Measurements from ENCODE around the gene COL5A1.

COL5A1 gene

DNA sequence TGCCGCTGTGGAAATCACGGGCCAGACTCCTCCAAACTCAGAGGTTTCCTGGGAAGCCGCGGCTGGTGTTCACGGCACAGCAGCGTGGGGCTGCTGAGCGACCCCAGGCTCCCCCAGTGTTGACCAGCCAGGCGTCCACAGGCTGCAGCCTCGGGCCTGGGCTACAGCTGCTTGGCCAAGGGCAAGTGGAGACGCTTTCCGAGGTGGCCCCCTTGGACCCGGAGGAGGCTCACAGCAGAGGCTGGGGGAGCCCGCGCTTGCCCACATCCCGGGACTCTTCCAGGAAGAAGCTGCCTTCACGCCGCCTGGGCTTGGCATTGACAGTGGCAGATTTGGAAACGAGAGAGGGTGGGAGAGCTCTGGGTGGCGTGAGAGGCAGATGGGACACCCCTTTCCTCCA, 186.0 kb downstream of the COL5A1 start:
- DNase-seq = no peak

DNA sequence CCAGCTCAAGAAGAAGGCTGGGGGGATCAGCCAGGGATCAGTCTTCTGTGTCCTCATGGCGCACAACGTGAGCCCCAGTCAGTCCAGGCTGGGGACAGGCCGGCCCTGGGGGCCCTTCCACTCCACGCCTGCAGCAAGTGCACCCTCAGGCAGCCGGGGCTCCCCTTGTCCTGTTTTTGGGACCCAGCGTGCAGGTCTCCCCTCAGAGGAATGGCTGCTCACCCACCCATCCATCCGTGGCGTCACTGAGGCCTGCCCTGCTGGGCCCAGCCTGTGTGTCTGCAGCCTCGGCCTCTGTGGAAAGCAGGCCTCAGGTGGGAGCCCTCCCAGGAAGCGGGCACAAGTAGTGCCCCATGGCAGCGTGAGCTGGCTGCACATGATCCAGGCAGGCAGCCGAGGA, 186.4 kb downstream of the COL5A1 start:
- no peak for DNase-seq

DNA sequence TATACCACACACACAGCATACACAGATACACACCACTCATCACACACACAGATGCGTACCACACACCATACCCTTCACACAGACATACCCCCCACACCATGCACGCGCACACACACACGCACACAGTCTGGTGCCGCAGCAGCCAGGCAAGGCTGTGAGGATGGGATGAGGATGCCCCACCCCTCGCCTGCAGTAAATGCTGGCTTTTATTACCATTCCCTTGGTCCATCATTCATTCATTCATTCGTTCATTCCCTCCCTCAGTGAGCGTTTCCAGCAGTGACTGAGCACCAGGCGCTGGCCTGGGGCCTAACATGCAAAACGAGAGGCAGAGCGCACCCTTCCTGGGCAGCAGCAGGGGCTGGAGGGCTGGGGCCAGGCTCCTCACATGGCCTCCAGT, 187.3 kb downstream of the COL5A1 start:
- no peak for DNase-seq

DNA sequence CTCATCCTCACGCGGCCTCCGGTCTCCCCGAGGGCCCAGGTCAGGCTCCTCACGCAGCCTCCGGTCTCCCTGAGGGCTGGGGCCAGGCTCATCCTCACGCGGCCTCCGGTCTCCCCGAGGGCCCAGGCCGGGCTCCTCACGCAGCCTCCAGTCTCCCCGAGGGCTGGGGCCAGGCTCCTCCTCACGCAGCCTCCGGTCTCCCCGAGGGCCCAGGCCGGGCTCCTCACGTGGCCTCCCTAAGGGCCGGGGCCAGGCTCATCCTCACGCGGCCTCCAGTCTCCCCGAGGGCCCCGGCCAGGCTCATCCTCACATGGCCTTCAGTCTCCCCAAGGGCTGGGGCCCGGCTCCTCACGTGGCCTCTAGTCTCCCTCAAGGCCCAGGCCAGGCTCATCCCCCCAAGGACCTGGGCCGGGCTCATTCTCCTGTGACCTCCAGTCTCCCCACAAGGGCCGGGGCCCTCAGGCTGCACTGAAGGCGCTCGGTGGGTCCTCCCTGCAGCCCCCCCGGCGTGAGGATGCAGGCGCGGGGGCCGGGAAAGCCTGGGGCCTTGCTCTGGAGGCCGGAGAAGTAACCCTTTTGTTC, 187.8 kb downstream of the COL5A1 start:
- DNase-seq = no peak

DNA sequence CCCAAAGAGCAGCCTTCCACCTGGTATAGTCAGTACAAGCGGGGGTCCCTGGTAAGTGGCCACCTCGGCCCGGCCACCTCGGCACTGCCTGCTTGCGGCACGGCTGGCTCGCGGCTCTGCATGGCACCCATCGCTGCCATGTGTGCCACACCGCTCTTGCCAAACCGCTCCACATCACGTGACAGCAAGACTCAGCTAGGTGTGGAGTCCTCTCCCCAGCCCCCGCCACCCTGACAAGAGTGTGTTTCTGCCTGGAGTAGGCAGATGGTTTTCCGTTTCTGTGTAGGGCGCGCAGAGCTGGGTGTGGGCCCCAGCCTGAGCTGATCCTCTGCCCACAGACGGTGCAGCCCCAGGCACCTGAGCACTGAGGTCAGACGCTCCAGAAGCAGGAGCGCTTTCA, 188.5 kb downstream of the COL5A1 start:
- no peak for DNase-seq

DNA sequence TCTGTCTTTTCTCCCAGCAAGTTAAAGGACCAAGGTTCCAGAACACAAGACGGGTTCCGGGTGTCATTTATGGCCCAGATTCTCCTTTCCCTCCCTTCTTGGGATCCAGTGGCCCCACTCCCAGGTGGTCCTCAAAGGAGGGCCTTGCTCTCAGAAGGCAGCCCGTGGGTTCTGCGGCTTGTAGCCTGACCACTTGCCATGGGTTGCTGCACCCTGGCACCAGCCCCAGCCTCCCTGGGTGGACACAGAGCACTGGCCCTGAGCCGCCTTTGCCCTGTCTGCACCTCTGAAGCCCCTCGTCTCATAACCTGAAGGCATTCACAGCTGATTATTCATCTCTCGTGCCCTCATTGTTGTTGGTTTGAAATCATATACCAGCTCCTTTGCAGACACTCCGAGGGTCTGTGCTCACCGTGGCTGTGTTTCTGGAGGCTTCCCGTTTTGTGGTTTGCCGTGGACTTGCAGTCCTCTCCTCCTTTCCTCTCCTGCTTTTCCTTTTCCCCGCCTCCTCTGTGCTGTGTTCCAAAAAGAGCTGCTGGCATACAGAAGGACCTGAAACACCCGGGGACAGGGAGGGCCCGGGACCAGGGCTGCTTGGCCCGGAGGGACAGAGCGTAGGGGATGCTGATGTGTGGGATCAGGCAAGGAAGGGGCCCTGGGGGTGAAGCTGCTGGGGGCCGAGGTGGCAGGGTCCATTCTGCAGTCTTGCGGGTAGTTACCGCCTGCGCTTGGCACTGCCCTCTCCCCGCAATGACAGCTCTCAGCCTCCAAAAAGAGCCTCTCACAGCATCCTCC, 189.5 kb downstream of the COL5A1 start:
- no peak for DNase-seq

DNA sequence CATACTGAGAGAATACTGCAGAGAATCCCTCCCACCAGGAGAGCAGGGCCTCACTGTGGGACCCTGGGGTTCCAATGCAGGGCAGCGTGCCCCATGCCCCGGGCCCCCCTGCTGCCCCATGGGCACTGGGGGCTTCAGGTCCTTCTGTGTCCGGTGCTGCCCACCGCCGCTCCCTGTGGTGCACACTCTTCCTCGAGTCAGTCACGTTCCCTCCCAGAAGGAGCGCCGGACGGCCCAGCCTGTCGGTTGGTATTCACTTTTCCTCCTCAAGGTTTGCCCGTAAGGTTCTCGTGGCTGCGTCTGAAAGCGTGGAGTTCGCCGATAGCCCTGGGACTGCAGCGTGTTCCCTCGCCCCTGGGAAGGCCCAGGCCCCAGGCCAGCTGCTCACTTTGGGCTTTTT, 190.9 kb downstream of the COL5A1 start:
- DNase-seq = no peak

DNA sequence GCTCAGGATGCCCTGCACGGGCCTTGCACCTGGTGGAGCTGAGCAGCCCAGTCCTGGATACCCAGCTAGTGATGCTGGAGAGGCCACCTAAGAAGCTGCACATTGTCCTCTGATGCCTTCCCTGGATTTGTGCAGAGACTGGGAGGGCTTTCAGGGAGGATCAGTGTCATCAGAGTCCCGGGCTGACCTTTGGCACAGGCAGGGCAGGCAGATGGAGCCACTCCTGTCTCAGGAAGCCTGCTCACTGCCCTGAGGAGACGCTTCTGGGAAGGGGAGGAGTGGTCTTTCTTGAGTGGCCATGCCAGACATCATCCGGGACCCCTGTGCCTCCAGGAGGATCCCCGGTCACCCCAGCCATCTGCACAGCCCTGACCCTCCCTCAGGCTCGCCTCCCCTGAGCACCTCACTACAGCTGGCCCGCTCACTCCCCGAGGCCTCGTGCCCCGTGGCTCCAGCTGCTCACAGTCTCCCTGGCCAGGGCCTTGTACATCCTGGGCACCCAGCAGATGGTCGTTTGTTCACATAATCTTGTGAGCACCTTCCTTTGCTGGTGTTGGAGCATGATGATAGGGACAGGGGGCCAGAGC, 191.8 kb downstream of the COL5A1 start:
- no peak for DNase-seq

DNA sequence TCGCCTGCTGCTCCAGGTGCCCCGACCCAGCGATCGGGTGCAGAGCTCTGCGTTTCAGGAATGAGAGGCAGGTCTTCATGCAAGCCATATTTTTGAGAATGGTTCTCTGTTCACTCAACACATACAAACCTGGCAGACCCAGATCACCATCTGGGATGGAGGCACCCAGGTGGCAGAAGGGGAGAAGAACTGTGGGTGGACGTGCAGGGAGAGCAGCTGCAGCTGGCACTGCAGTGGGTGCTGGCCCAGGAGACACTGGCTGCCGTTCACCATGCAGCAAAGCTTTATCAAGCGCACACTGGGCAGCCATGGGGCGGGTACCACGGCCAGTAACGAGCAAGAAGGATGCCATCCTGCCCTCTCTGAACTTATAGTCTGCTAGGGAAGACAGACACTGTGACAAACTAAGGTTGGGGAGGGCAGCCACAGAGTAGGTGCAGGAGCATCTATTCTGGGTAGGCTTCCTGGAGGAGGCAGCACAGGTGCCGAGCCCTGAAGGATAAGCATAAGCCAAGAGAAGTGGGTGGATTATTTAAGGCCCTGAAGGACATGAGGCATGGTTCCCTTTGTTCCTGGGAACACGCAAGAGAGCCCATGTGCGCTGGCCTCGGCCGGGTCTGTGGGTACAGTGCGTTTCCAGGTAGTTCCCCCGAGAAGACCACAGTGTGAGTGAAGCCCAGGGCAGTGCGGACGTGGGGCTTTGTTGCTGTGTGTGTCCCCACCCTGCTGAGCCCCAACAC, 192.8 kb downstream of the COL5A1 start:
- DNase-seq = no peak

DNA sequence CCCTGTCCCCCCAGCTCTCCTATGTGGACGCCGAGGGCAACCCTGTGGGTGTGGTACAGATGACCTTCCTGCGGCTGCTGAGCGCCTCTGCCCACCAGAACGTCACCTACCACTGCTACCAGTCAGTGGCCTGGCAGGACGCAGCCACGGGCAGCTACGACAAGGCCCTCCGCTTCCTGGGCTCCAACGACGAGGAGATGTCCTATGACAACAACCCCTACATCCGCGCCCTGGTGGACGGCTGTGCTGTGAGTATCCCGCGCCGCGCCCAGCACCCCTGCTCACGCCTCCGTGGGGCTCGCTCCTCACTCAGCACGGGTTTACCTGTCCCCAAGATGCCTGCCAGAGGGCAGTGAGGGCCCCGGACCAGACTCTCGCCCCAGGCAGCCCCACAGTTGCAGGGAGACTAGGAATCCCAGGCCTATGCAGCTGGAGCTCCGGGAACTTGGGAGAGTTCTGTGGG, 193.4 kb downstream of the COL5A1 start:
- DNase-seq = no peak

DNA sequence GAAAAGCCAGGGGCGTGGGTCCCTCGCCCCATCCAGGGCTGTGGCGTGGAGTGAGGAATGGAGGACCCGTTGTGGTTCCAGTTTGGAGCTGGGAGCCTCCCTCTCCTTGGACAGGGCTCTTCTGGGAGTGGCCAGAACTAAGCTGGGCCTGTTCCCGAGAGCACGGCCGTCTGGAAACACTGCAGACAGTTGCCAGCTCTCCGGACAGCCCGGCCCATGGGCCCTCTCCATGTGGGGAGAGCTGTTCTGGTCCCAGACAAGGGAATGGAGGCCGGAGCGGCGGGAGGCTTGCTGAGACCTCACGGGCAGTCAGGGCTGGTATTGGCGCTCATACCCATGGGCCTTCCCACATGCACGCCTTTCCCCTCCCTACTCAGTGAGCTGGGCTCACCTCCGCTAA, 193.8 kb downstream of the COL5A1 start:
- DNase-seq = no peak

DNA sequence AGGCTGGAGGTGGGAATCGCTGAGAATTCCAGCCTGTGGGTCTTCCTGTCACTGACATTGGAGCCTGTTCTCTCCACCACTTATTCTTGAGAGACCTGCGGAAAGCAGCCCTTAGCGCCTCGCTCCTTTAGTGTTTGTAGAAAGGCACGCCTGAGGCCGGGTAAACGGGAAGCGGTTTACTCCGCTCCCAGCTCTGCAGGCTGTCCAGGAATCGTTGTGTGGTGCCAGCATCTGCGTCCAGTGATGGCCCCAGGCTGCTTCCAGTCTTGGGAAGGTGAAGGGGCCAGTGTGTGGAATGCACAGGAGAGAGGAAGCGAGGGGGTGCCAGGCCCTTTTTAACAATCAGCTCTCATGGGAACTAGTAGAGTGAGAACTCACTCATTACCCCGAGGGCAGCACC, 194.4 kb downstream of the COL5A1 start:
- DNase-seq = no peak

DNA sequence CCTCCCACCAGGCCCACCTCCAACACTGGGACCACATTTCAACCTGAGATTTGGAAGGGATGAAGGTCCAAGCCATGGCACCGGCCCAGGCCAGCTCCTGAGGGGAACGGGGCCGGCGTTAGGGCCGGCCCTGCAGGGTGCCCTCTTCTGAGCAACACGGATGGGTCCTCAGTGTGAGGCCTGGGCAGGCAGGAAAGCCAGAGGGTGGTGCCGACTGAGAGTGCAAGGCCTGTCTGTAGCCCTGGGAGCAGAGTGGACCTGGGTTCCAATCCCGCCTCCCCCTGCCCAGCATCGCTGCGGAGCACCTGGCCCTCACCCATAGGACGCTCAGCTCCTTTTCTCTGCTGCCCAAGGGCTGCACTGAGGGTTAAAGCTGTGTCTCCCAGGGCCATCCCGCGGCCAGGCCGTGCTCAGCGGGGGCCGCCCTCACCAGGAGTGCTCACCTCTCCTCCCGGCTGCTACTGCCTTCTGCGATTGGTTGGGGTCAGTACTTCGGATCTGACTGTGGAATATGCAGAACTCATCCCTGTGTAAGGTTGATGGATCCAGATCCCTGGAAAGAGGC, 194.9 kb downstream of the COL5A1 start:
- no peak for DNase-seq

DNA sequence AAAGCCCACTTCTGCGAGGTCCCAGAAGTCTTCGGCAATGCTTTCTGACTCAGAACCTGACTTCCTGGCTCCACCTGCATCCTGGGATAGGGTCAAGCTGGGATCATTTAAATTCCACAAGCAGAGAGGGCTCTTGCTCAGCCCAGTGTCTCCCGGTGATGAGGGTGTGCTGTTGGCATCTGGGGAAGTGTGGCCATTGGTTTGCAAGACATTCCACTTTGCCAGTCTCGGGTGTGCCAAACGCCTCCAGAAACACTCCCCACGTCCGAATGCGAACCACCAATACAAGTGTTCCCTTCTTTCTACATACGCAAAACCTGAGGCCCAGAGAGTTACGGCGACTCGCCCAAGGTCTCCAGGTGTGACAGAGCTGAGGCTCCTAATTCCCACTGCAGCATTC, 195.9 kb downstream of the COL5A1 start:
- DNase-seq = no peak

DNA sequence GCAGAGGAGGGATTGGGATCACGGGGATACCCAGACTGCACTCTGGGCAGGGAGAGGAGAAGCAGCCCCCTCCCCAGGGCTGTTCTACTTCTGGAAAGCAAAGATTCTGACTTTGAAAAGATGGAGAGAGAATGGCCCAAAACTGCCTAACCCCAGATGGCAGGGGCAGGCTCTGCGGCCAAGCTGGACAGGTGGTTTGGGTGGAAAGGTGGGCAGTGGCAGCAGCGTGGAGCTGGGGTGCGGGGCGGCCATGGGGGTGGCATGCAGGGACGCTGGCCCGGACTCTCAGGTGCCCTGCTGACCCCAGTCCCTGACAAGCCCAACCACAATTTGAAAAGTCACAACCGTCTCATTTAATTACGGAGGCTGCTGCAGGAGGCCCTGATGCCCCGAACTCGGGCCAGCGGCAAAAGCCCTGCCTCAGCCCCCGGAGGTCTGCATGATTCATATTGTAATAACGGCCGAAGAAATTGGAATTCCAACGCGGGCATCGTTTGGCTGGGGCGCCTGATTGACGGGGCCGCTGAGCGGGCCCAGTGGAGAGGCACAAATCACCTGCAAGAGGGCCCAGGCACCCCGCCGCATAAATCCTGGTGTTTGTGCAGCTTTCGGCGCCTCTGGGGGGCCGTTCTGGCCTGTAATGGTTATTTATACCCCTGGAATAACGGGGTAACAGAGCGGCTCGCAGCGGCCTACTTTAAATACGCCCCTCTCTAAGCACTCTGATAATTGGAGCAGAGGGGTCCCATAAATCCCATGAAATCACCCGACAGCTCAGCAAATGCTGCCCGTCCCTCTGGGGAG, 197.2 kb downstream of the COL5A1 start:
- no peak for DNase-seq

DNA sequence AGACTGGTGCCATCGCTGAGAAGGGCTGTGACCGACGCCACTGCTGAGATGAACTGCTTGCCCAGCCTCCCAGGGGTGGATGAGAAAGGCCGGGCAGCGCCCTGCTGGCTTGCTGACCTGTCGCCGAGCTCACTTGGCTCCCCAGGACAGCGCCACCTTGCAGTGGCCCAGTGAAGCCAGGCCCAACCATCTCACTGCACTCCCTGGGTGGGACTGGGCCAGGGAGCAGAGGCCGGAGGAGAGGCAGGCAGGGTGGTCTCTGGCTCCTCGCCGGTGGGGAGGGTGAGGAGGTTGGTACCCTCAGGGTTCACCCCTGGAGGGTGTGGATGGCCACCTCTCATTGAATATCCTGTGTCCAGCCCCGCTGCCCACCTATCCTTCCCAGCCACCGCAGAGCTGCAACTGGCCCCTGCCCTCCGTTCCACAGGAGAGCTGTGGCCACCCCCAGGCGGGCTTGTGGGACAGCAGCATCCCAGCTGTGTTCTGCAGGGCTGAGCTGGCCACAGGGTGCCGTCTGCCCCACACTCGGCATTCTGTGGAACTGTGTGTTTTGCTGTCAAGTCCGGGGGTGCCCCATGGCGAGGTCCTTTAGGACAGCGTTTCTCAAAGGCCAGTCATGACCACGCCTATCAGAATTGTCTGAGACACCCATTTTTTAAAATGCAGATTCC, 198.0 kb downstream of the COL5A1 start:
- no peak for DNase-seq

DNA sequence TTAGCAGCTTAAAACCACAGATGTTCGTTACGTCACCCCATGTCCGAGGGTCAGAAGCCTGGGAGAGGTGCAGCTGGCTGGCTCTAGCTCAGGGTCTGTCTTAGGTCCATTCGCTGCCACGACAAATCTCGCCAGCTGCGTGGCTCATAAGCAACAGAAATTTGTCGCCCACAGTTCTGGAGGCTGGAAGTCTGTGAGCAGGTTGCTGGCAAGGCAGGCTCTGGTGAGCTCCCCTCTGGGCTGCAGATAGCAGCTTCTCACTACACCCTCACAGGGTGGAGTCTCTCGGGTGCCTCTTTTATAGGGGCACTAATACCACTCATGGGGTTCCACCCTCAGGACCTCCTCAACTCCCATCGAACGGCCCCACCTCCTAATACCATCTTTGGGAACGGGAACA, 198.9 kb downstream of the COL5A1 start:
- no peak for DNase-seq

DNA sequence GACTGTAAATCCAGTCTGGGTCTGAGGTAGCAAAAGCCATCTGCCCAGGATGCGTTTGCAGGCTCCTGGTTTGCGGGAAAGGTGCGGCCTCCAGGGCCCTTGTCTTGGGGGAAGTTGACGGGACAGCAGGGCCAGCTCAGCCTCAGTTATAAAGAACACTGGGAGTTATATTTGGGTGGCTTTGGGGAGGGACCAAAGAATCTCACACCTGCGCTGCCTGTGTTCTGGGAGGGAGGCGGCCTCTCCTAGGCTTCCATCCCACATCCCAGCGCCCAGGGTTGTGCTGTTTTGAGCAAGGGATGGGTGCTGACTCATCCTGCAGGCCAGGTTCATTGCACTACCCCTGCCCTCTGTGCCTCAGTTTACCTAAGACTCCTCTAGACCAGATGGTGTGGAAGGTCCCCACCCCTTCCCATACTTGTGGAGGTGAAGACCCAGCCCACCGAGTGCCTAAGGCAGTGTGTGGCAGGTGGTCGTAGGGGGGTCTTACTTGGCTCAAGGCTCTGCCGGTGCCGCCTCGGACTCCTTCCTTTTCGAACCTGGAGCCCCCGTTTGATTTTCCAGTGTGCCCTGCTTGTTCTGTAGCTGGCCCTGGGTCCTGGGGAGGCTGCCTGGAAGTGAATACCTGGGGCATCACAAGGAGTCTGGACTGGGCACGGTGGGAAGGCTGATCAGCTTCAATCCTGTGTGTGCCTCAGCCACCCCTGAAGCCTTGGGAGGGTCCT, 199.7 kb downstream of the COL5A1 start:
- no peak for DNase-seq

DNA sequence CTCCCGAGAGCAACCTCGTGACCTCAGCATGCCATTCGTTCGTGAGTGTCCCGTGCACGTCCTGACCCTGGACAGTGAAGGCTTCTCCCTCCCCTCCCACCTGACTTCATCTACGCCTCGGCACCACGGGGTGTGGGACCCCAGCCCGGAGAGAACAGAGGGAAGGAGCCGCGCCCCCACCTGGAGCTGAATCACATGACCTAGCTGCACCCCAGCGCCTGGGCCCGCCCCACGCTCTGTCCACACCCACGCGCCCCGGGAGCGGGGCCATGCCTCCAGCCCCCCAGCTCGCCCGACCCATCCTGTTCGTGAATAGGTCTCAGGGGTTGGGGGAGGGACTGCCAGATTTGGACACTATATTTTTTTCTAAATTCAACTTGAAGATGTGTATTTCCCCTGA, 200.7 kb downstream of the COL5A1 start:
- DNase-seq = no peak

DNA sequence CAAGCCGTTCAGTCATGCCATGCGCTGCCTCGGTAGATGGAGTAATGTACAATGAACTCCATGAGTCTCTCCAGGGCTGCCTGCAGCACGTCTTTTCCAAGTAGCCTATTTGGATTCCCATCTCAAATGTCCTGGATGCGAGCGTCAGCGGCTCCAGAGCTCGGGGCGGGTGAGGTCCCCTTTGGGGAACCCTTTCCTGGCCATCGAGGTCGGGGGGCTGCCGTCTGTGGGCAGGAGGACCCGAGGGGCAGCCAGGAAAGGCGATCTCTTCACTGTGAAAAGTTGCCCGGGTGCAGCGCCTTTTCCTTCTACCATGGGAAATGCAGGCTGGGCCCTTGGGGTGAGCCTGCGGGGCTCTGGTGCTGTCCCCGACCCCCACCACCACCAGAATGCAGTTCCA, 202.1 kb downstream of the COL5A1 start:
- no peak for DNase-seq

DNA sequence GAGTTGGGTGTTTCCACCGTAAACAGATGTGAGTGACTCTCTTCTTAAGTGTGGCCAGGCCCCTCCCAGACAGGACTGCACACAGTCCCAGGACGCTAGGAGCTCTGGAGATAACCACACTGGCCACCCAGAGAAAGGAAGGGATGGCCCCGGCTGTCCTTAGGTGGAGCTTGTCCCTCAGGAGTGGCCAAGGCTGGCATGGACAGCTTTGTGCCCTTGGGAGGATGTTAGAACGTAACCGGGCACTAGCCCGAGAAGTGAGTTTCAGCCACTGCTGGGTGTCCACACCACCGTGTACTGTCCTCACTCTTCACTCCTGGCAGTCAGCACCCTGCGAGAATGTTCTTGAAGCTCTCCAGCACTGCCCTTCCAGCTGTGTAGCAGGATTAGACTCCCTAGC, 203.2 kb downstream of the COL5A1 start:
- no peak for DNase-seq

All from CD4-positive, alpha-beta T cell treated with Interleukin-1 beta for 1 hour (primary cell).